ENCODE data around the gene C15orf61.

- TF ChIP-seq CTCF (IDR thresholded peaks at IDR 0.05; ENCODE audit: low read depth, low read length), result no peak
- TF ChIP-seq EZH2phosphoT487 (IDR thresholded peaks at IDR 0.05; ENCODE audit: low read depth), result no peak
Measured at GRCh38 chr15:67512933-67513714, 7.8 kb upstream of the C15orf61 start.

Measured in OCI-LY3 (cell line).